Gastroesophageal sphincter (tissue), 3 donors: ENCODE results near the gene MACF1.

ENCODE experiments used
- CTCF ChIP-seq, 4 experiments: fragments of 200-600 bp in 2 of 4; fragments of 450-650 bp in 2 of 4; sonication (generic) in 1 of 4; IDR thresholded peaks; one replicate each; pipeline ENCODE4 v1.5.1; 2017 to 2019; ENCODE audit warnings: antibody characterized with exemption in 4 of 4, mild to moderate bottlenecking in 2 of 4, moderate library complexity in 2 of 4
- EP300 ChIP-seq: sonication (generic); formaldehyde crosslinking; IDR thresholded peaks from one replicate; pipeline ENCODE4 v1.6.1; 2017; ENCODE audit warnings: antibody characterized with exemption, mild to moderate bottlenecking
- POLR2AphosphoS5 ChIP-seq: sonication (generic); formaldehyde crosslinking; IDR thresholded peaks from one replicate; pipeline ENCODE4 v1.6.1; 2017; ENCODE audit warnings: antibody characterized with exemption

- TF ChIP-seq CTCF (IDR thresholded peaks at IDR 0.05): no peak
- no peak for TF ChIP-seq POLR2AphosphoS5
- no peak for TF ChIP-seq EP300
Measured at GRCh38 chr1:39157304-39157703, 47.2 kb upstream of the MACF1 start.
